ENCODE measurements around the gene IFNAR2. TPM values are rescaled to one million over a fixed set of nuclear protein-coding genes. Genes with fewer than 3 reads are reported as not detected.
"Not testable (repeated sequence)": the region's sequence is repeated elsewhere in the genome, so short reads cannot be mapped to it uniquely, and the experiment has no call there.

Gene IFNAR2
- total RNA-seq, 4 donors from 2014 or later = 12.0 to 19.1 (median 14.7) TPM

DNA sequence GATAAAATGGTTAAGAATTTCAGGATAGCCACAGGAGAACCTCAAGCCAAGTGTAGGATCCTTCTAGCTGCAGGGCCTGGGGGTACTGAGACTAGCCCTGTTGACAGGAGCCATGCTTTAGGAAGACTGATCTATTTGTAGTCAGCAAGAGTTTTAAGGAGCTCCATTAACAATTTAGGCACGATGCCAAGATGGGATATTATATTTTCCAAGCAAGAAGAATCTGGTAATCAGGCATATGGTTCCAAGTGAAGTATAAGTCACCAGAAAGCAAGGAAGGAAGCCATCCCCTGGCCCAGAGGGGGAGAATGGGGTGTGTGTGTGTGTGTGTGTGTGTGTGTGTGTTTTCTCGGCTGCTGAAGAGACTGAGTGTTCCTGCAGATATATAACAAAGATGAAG, 7.0 kb downstream of the IFNAR2 start:
- TF ChIP-seq POLR2AphosphoS5 (IDR thresholded peaks at IDR 0.05) = no peak
- TF ChIP-seq EP300 (IDR thresholded peaks at IDR 0.05) = no peak
- no peak for TF ChIP-seq POLR2A (IDR thresholded peaks at IDR 0.05)
- TF ChIP-seq, protein P1, sequence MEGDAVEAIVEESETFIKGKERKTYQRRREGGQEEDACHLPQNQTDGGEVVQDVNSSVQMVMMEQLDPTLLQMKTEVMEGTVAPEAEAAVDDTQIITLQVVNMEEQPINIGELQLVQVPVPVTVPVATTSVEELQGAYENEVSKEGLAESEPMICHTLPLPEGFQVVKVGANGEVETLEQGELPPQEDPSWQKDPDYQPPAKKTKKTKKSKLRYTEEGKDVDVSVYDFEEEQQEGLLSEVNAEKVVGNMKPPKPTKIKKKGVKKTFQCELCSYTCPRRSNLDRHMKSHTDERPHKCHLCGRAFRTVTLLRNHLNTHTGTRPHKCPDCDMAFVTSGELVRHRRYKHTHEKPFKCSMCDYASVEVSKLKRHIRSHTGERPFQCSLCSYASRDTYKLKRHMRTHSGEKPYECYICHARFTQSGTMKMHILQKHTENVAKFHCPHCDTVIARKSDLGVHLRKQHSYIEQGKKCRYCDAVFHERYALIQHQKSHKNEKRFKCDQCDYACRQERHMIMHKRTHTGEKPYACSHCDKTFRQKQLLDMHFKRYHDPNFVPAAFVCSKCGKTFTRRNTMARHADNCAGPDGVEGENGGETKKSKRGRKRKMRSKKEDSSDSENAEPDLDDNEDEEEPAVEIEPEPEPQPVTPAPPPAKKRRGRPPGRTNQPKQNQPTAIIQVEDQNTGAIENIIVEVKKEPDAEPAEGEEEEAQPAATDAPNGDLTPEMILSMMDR (IDR thresholded peaks at IDR 0.05) = no peak
- no peaks in the 10 kb centered on the region for H3K9me3 ChIP-seq
- ATAC-seq = no peak
- H3K36me3 ChIP-seq = peaks cover 0 to under 1% of the 10 kb centered on the region in 2 donors
- H3K27ac ChIP-seq = no peak overlapping the region
- 34 to 50% methylated on average over 1 to 2 of the region's 2 CpGs for WGBS, 2 donors (ENCODE audit: low coverage in 1 of 2)
- no peaks in the 10 kb centered on the region for H3K27me3 ChIP-seq
- peaks cover 0 to 29% (median 0%) of the 10 kb centered on the region in 3 donors for H3K4me1 ChIP-seq
- no peak overlapping the region for H3K4me3 ChIP-seq

DNA sequence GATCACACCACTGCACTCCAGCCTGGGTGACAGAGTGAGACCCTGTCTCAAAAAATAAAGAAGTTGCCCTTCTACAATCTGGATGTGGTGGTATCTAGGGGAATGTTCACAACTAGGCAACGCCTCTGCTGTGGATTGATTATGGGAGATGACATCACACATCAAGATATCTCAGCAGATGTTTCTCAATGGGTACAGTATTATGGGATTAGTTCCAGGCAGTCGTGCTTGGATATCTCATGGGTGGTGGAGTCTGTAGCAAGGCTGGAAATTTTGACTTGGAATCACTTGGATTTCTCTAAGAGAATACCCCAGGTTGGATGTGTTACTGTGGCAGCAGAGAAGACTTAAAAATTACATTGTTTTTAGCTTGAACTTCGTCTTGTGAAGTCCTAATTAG, 7.7 kb downstream of the IFNAR2 start:
- TF ChIP-seq, protein P1 (IDR thresholded peaks at IDR 0.05) = no peak
- TF ChIP-seq EP300 (IDR thresholded peaks at IDR 0.05) = no peak
- no peak for ATAC-seq
- no peak overlapping the region for H3K27ac ChIP-seq
- no peak overlapping the region for H3K4me3 ChIP-seq
- H3K36me3 ChIP-seq = peaks cover 0 to 4% of the 10 kb centered on the region in 2 donors
- WGBS, 2 donors (ENCODE audit: low coverage in 1 of 2) = 80% methylated on average over 1 to 3 of the region's 3 CpGs
- H3K27me3 ChIP-seq = no peaks in the 10 kb centered on the region
- H3K9me3 ChIP-seq = no peaks in the 10 kb centered on the region
- H3K4me1 ChIP-seq = peaks cover 0 to 22% (median 0%) of the 10 kb centered on the region in 3 donors

DNA sequence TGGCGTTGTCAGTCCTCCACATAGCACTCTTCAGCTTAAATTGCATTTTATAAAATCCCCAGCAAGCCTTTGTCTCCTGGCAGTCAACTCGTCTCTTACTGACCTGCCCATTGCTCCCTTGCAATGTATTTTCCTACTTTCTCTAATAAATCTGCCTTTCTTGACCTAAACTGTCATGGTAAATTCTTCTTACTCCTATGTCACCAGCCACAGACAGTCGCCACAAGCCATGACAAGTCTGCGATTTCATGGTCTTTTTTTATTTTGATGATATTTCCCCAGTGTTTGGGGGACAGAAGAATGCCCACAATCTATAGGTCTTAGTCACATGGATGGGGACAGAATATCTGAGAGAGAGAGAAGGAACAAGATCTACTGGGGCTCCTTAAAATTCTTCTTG, 8.4 kb downstream of the IFNAR2 start:
- H3K27me3 ChIP-seq = no peaks in the 10 kb centered on the region
- H3K4me3 ChIP-seq = no peak overlapping the region
- no peak for ATAC-seq
- H3K27ac ChIP-seq = no peak overlapping the region
- peaks cover 0 to 7% of the 10 kb centered on the region in 2 donors for H3K36me3 ChIP-seq
- 89 to 100% methylated on average over 3 to 4 of the region's 4 CpGs for WGBS, 2 donors (ENCODE audit: low coverage in 1 of 2)
- TF ChIP-seq POLR2AphosphoS5 (IDR thresholded peaks at IDR 0.05) (no peak), EP300 (IDR thresholded peaks at IDR 0.05) (no peak), POLR2A (IDR thresholded peaks at IDR 0.05) (no peak)
- TF ChIP-seq, protein P1 (IDR thresholded peaks at IDR 0.05) = no peak
- peaks cover 0 to 19% (median 0%) of the 10 kb centered on the region in 3 donors for H3K4me1 ChIP-seq
- no peaks in the 10 kb centered on the region for H3K9me3 ChIP-seq

DNA sequence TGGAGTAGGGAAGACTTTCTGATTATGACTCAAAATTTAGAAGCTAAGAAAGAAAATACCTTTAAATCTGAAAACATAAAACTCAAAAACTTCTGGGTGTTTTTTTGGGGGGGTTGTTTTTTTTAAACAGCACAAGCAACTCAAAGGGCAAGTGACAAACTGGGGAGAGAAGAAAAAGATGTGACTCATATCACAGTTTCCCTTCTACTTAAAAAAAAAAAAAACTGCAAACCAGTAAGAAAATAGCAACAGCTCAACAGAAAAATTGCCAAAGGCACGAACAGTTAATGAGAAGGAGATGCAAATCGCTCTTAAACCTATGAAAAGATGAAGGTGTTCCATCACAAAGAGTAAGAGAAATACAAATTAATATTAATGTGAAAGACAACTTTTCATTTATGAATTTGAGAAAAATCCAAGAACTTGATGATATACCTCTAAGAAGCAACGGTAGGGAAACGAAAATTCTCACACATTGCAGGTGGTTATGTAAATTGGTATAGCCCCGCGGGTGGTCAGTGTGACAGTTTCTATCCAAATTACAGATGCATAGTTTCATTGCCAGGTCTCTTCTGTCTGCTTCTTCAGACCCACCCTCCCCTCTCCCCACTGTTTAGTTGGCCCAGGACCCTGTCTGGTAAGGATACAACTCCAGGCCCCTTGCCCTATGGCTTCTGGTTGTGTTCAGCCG, 9.0 kb downstream of the IFNAR2 start:
- H3K9me3 ChIP-seq = no peaks in the 10 kb centered on the region
- H3K36me3 ChIP-seq = peaks cover 0 to 10% of the 10 kb centered on the region in 2 donors
- no peak for ATAC-seq
- peaks cover 0 to 19% (median 0%) of the 10 kb centered on the region in 3 donors for H3K4me1 ChIP-seq
- H3K27ac ChIP-seq = no peak overlapping the region
- H3K27me3 ChIP-seq = no peaks in the 10 kb centered on the region
- TF ChIP-seq POLR2A (IDR thresholded peaks at IDR 0.05) (no peak), EP300 (IDR thresholded peaks at IDR 0.05) (no peak), POLR2AphosphoS5 (IDR thresholded peaks at IDR 0.05) (no peak)
- TF ChIP-seq, protein P1 (IDR thresholded peaks at IDR 0.05) = no peak
- 81 to 93% methylated on average over 5 to 6 of the region's 7 CpGs for WGBS, 2 donors (ENCODE audit: low coverage in 1 of 2)
- H3K4me3 ChIP-seq = no peak overlapping the region

DNA sequence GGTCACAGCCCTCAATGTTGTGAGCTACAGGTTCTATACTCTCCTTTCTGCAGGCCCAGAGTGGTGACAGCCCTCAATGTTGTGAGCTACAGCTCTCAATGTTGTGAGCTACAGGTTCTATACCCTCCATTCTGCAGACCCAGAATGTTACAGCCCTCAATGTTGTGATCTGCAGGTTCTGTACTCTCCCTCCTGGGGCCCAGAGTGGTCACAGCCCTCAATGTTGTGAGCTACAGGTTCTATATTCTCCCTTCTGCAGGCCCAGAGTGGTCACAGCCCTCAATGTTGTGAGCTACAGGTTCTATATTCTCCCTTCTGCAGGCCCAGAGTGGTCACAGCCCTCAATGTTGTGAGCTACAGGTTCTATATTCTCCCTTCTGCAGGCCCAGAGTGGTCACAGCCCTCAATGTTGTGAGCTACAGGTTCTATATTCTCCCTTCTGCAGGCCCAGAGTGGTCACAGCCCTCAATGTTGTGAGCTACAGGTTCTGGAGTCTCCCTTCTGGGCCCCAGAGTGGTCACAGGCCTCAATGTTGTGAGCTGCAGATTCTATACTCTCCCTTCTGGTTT, 9.9 kb downstream of the IFNAR2 start:
- H3K9me3 ChIP-seq, H3K27me3 ChIP-seq, H3K27ac ChIP-seq, H3K4me3 ChIP-seq, ATAC-seq: not testable (repeated sequence)
- H3K36me3 ChIP-seq = peaks cover 0 to 14% of the 10 kb centered on the region in 2 donors
- peaks cover 0 to 19% (median 0%) of the 10 kb centered on the region in 3 donors for H3K4me1 ChIP-seq
